GM12892 (cell line): ENCODE measurements around the gene ARPC1B.

Source experiments
- POLR2A ChIP-seq: IDR thresholded peaks from 2 replicates; pipeline ENCODE4 v1.6.1; 2011; ENCODE audit warnings: low read depth, low read length, control low read depth
- POLR2AphosphoS5 ChIP-seq: IDR thresholded peaks from 2 replicates; pipeline ENCODE4 v1.6.1; 2011; ENCODE audit warnings: low read depth, low read length, control low read depth
- TAF1 ChIP-seq: IDR thresholded peaks from 2 replicates; pipeline ENCODE4 v1.6.1; 2011; ENCODE audit warnings: low read depth, mild to moderate bottlenecking, control low read depth, low read length, borderline replicate concordance

DNA sequence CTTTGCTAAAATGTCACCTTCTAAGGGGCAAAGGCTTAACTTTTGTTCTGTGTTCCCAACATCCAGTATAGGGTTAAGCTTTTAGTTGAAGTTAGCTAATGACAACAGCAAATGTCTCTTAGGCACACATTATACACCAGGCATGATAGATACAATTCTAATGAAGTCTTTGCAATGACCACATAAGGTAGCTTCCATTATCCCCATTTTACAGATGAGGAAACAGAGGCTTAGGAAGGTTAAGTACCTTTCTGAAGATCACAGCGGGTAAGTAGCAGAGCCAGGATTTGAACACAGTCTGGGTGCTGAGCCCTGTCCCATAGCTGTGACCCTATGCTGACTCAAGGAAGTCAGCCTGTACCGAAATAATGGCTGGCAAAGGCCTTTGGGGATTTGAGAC, 36.1 kb downstream of the ARPC1B start:
- TF ChIP-seq TAF1 (no peak), POLR2AphosphoS5 (no peak), POLR2A (no peak)
